Neural cell (in vitro differentiated cells): ENCODE data around the gene BCL2.

Experiments
- TF ChIP-seq, protein P1 (sequence below): fragments of 450-650 bp; IDR thresholded peaks from 2 replicates; pipeline ENCODE4 v1.5.1; 2014; ENCODE audit warnings: antibody characterized with exemption, mild to moderate bottlenecking, moderate library complexity; ENCODE audit not compliant: poor library complexity, severe bottlenecking
- TF ChIP-seq, protein P2 (sequence below): IDR thresholded peaks from 2 replicates; pipeline ENCODE4 v1.6.1; 2012; ENCODE audit warnings: borderline replicate concordance

DNA sequence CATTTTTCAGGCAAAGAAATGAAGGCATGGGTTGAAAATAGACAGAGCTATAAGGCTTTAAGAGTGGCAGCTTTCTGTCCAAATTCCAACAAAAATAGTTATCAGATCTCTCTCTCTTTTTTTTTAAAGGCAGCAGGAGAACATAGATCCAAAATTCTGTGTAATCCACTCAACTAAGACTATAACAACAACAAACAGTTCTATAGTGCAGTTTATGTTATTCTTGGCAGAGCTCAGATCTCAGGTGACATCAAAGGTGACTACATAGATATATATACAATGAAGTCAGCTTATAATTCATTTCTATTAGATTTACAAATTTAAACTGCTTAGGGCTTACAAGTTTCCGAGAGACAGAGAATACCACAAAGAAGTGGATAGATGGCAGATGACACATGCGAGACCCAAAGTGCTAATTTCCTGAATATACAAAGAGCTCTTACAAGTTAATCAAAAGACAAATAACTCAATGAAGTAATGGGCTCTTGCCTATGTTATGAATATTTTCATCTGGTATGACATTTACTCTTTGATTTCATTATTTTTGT, 223.2 kb downstream of the BCL2 start:
- TF ChIP-seq, protein P1, sequence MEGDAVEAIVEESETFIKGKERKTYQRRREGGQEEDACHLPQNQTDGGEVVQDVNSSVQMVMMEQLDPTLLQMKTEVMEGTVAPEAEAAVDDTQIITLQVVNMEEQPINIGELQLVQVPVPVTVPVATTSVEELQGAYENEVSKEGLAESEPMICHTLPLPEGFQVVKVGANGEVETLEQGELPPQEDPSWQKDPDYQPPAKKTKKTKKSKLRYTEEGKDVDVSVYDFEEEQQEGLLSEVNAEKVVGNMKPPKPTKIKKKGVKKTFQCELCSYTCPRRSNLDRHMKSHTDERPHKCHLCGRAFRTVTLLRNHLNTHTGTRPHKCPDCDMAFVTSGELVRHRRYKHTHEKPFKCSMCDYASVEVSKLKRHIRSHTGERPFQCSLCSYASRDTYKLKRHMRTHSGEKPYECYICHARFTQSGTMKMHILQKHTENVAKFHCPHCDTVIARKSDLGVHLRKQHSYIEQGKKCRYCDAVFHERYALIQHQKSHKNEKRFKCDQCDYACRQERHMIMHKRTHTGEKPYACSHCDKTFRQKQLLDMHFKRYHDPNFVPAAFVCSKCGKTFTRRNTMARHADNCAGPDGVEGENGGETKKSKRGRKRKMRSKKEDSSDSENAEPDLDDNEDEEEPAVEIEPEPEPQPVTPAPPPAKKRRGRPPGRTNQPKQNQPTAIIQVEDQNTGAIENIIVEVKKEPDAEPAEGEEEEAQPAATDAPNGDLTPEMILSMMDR, result no peak
- TF ChIP-seq, protein P2, sequence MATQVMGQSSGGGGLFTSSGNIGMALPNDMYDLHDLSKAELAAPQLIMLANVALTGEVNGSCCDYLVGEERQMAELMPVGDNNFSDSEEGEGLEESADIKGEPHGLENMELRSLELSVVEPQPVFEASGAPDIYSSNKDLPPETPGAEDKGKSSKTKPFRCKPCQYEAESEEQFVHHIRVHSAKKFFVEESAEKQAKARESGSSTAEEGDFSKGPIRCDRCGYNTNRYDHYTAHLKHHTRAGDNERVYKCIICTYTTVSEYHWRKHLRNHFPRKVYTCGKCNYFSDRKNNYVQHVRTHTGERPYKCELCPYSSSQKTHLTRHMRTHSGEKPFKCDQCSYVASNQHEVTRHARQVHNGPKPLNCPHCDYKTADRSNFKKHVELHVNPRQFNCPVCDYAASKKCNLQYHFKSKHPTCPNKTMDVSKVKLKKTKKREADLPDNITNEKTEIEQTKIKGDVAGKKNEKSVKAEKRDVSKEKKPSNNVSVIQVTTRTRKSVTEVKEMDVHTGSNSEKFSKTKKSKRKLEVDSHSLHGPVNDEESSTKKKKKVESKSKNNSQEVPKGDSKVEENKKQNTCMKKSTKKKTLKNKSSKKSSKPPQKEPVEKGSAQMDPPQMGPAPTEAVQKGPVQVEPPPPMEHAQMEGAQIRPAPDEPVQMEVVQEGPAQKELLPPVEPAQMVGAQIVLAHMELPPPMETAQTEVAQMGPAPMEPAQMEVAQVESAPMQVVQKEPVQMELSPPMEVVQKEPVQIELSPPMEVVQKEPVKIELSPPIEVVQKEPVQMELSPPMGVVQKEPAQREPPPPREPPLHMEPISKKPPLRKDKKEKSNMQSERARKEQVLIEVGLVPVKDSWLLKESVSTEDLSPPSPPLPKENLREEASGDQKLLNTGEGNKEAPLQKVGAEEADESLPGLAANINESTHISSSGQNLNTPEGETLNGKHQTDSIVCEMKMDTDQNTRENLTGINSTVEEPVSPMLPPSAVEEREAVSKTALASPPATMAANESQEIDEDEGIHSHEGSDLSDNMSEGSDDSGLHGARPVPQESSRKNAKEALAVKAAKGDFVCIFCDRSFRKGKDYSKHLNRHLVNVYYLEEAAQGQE, result no peak
